Measurements from ENCODE around the gene ZNF362. TPM values are rescaled to one million over a fixed set of nuclear protein-coding genes. Genes with fewer than 3 reads are reported as not detected.
A peak's percentile ranks its signal among the peaks of the same experiment; 100 is the strongest.

Gene ZNF362
- total RNA-seq, 2 donors from 2014 or later: 7.9 to 17.9 TPM

- H3K27ac ChIP-seq: no peak overlapping the region
- H3K4me3 ChIP-seq: no peak overlapping the region
- intact Hi-C loops (cut with DNase I): no loop called here
- no peaks in the 10 kb centered on the region for H3K9me3 ChIP-seq
- peaks cover 0 to under 1% of the 10 kb centered on the region in 2 donors for H3K36me3 ChIP-seq (replicated peaks in 1 of 2; ENCODE audit: insufficient read depth in 1 of 2, low read depth in 2 of 2)
- DNase-seq: peak in 1 of 4 donors; percentile 6
- TF ChIP-seq CTCF (IDR thresholded peaks at IDR 0.05): no peak
- TF ChIP-seq POLR2A (IDR thresholded peaks at IDR 0.05): no peak
- WGBS, 2 donors: 76 to 87% methylated on average over 6 of the region's 6 CpGs
- no peaks in the 10 kb centered on the region for H3K4me1 ChIP-seq
- ATAC-seq: no peak
- H3K27me3 ChIP-seq: no peaks in the 10 kb centered on the region
These were observed 18.9 kb downstream of the ZNF362 start for GRCh38 chr1:33275195-33275594.

GRCh38 chr1:33275706-33276572, 19.6 kb downstream of the ZNF362 start:
- no peak overlapping the region for H3K4me3 ChIP-seq
- no peaks in the 10 kb centered on the region for H3K9me3 ChIP-seq
- H3K27me3 ChIP-seq: no peaks in the 10 kb centered on the region
- DNase-seq: peak in 1 of 4 donors; percentile 6
- intact Hi-C loops (cut with DNase I): no loop called here
- H3K27ac ChIP-seq: no peak overlapping the region
- WGBS, 2 donors: 93 to 96% methylated on average over 32 to 34 of the region's 45 CpGs
- TF ChIP-seq CTCF (IDR thresholded peaks at IDR 0.05): no peak
- no peak for TF ChIP-seq POLR2A (IDR thresholded peaks at IDR 0.05)
- H3K4me1 ChIP-seq: no peaks in the 10 kb centered on the region
- no peaks in the 10 kb centered on the region for H3K36me3 ChIP-seq (replicated peaks in 1 of 2; ENCODE audit: insufficient read depth in 1 of 2, low read depth in 2 of 2)
- no peak for ATAC-seq

- no peak overlapping the region for H3K27ac ChIP-seq
- TF ChIP-seq POLR2A (IDR thresholded peaks at IDR 0.05) (no peak), CTCF (IDR thresholded peaks at IDR 0.05) (no peak)
- H3K9me3 ChIP-seq: no peaks in the 10 kb centered on the region
- H3K4me1 ChIP-seq: no peaks in the 10 kb centered on the region
- DNase-seq (peak in 1 of 4 donors; percentile 6), ATAC-seq (no peak)
- no peak overlapping the region for H3K4me3 ChIP-seq
- 84 to 88% methylated on average over 15 to 27 of the region's 30 CpGs for WGBS, 2 donors
- intact Hi-C loops (cut with DNase I): no loop called here
- H3K36me3 ChIP-seq (replicated peaks in 1 of 2; ENCODE audit: insufficient read depth in 1 of 2, low read depth in 2 of 2): peaks cover 0 to 5% of the 10 kb centered on the region in 2 donors
- no peaks in the 10 kb centered on the region for H3K27me3 ChIP-seq
These were observed 20.4 kb downstream of the ZNF362 start for GRCh38 chr1:33276573-33277298.

GRCh38 chr1:33277488-33278084, 21.3 kb downstream of the ZNF362 start:
- Histone ChIP-seq H3K9me3 (no peaks in the 10 kb centered on the region), H3K4me1 (no peaks in the 10 kb centered on the region), H3K27ac (no peak overlapping the region), H3K4me3 (no peak overlapping the region), H3K27me3 (no peaks in the 10 kb centered on the region), H3K36me3 (replicated peaks in 1 of 2; ENCODE audit: insufficient read depth in 1 of 2, low read depth in 2 of 2) (peaks cover 0 to 7% of the 10 kb centered on the region in 2 donors)
- peak in 1 of 4 donors; percentile 5 for DNase-seq
- ATAC-seq: no peak
- intact Hi-C loops (cut with DNase I): no loop called here
- WGBS, 2 donors: 86 to 91% methylated on average over 11 of the region's 11 CpGs
- TF ChIP-seq POLR2A (IDR thresholded peaks at IDR 0.05) (no peak), CTCF (IDR thresholded peaks at IDR 0.05) (no peak)
